Activated T-cell treated with anti-CD3 and anti-CD28 coated beads, Interleukin-2, amount 50 U/mL, for 72 hours (primary cell): Measurements from ENCODE around the gene BSG. TPM values are rescaled to one million over a fixed set of nuclear protein-coding genes. Genes with fewer than 3 reads are reported as not detected.
"Not testable (repeated sequence)": the region's sequence is repeated elsewhere in the genome, so short reads cannot be mapped to it uniquely, and the experiment has no call there.

Source experiments
- ATAC-seq, 2 donors: fragments of 150-1000 bp; cut with Tn5 transposase; replicated peaks in 1 of 2; 2 replicates each; pipeline ENCODE4 v1.10.0; 2021; ENCODE audit warnings: moderate library complexity in 2 of 2, mild to moderate bottlenecking in 1 of 2
- DNase-seq, 2 donors: peaks; one replicate each; pipeline ENCODE4 v3.0.0; 2021 to 2022; ENCODE audit warnings: mixed read lengths in 1 of 2
- H3K27ac Mint-ChIP-seq: one replicate; pipeline ENCODE4 v1.8.0; 2022; ENCODE audit warnings: mild to moderate bottlenecking, moderate library complexity, mixed read lengths
- H3K27me3 Mint-ChIP-seq: one replicate; pipeline ENCODE4 v1.8.0; 2022; ENCODE audit warnings: low read depth, mixed read lengths
- H3K36me3 Mint-ChIP-seq, 2 donors: one replicate each; pipeline ENCODE4 v1.8.0; 2022; ENCODE audit warnings: mixed read lengths in 2 of 2, mild to moderate bottlenecking in 1 of 2; ENCODE audit not compliant: insufficient read depth in 2 of 2
- H3K4me1 Mint-ChIP-seq: one replicate; pipeline ENCODE4 v1.8.0; 2022; ENCODE audit warnings: low read depth, mixed read lengths
- H3K4me3 Mint-ChIP-seq, 2 donors: one replicate each; pipeline ENCODE4 v1.8.0; 2022; ENCODE audit warnings: mild to moderate bottlenecking in 2 of 2, mixed read lengths in 2 of 2, moderate library complexity in 2 of 2
- H3K9me3 Mint-ChIP-seq, 2 donors: one replicate each; pipeline ENCODE4 v1.8.0; 2022; ENCODE audit warnings: mixed read lengths in 2 of 2
- total RNA-seq, 2 donors: library from RNA; stranded (reverse); gene quantifications; one replicate each; pipeline ENCODE4 v1.2.3, GENCODE V29; 2022

The BSG gene
- total RNA-seq, 2 donors from 2014 or later: 144 to 162 TPM

DNA sequence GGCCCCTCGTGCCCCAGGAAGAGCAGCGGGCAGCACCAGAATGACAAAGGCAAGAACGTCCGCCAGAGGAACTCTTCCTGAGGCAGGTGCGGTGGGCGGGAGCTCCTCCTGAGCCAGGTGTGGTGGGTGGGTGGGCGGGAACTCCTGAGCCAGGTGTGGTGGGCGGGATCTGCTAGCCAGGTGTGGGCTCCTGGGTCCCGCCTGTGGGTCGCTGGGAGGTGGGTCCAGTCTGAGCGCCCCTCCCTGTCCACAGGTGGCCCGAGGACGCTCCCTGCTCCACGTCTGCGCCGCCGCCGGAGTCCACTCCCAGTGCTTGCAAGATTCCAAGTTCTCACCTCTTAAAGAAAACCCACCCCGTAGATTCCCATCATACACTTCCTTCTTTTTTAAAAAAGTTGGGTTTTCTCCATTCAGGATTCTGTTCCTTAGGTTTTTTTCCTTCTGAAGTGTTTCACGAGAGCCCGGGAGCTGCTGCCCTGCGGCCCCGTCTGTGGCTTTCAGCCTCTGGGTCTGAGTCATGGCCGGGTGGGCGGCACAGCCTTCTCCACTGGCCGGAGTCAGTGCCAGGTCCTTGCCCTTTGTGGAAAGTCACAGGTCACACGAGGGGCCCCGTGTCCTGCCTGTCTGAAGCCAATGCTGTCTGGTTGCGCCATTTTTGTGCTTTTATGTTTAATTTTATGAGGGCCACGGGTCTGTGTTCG lies 10.3 kb downstream of the BSG start:
- ATAC-seq (no peak), DNase-seq (no peak)
- Mint-ChIP-seq H3K36me3 (no peaks in the 10 kb centered on the region), H3K27ac (no peak overlapping the region), H3K27me3 (no peaks in the 10 kb centered on the region), H3K9me3 (no peaks in the 10 kb centered on the region), H3K4me1 (no peaks in the 10 kb centered on the region), H3K4me3 (no peak overlapping the region)

DNA sequence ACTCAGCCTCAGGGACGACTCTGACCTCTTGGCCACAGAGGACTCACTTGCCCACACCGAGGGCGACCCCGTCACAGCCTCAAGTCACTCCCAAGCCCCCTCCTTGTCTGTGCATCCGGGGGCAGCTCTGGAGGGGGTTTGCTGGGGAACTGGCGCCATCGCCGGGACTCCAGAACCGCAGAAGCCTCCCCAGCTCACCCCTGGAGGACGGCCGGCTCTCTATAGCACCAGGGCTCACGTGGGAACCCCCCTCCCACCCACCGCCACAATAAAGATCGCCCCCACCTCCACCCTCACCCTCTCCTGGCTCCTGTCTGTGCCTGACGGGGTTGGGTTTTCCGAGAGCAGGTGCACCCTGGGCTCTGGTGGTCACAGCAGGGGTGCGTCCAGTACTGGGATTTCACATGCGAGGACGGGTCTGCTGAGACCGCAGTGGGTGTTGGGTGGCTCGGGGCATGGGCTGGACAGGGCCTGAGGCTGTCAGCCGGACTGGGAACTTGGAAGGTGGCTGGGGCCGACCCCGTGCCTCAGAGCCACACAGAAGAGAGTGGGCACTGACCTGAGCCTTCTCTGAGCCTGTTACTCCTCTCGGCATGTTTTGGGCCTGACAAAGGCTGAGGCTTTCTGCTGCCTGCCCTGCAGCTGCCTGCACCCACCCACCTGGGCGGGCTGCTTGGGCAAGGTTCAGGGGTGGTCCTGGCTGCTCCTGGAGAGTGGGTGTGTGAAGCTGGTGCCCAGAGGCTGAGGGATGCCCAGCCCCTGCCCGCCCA lies 11.0 kb downstream of the BSG start:
- Mint-ChIP-seq H3K4me1 (peaks cover 5% of the 10 kb centered on the region), H3K27ac (no peak overlapping the region), H3K27me3 (no peaks in the 10 kb centered on the region), H3K4me3 (no peak overlapping the region), H3K9me3 (no peaks in the 10 kb centered on the region), H3K36me3 (no peaks in the 10 kb centered on the region)
- no peak for DNase-seq
- no peak for ATAC-seq

DNA sequence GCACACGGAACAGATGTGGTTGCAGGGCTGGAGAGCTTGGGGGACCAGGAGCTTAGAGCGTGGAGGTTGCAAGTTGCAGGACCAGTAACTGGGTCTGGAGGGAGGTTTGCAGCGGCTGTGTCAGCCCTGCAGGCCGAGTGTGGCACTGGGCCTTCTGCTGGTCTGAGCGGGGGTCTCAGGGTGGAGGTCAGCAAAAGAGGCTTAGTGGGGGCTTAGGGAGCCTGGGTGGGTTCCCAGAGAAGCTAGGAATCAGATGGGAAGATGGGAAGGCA lies 11.5 kb downstream of the BSG start:
- DNase-seq: no peak
- H3K27ac Mint-ChIP-seq: no peak overlapping the region

DNA sequence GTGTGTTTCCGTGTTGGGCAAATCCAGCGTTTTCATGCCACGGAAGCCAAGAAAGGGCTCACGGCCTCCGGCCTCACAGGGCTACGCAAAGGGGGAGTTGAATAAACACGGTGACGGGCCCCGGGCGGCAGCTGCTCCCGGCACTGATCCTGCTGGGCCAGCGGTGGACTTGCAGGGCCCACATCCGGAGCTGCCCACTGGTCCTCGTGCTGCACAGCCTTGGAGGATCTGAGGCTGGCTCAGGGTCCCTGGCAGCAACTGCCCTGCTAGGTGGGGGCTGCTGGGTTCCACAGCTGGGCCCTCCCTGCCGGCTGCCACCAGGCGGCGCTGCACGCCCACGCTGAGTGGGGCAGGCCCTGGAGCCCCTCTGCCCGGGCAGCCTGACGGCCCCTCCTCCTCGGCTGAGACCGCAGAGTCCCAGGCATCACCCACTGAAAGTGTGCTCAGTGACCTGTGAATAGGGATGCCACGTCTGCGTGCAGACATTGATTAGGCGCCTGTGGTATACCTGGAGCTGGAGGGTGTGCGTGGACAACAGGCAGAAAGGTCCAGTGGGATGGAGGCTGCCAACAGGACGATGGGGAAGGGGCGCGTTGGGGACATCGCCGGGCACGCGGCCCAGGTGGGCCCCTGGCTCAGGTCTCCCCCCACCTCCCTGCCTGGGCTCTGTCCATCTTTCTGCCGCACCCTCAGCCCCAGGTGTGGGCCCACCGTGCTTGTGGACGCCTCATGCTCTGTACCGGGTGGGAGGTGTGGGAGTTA lies 12.0 kb downstream of the BSG start:
- ATAC-seq (peak; percentile 62 to 63), DNase-seq (peak; percentile 72 to 75)
- Mint-ChIP-seq H3K9me3 (no peaks in the 10 kb centered on the region), H3K27me3 (peaks cover 7% of the 10 kb centered on the region), H3K4me1 (peaks cover 13% of the 10 kb centered on the region), H3K4me3 (no peak overlapping the region), H3K27ac (no peak overlapping the region), H3K36me3 (no peaks in the 10 kb centered on the region)

More for the DNA sequence above, 11.5 kb downstream of the BSG start:
- H3K4me3 Mint-ChIP-seq: no peak overlapping the region
- no peak for ATAC-seq
- peaks cover 3% of the 10 kb centered on the region for H3K27me3 Mint-ChIP-seq
- no peaks in the 10 kb centered on the region for H3K9me3 Mint-ChIP-seq
- peaks cover 9% of the 10 kb centered on the region for H3K4me1 Mint-ChIP-seq
- H3K36me3 Mint-ChIP-seq: no peaks in the 10 kb centered on the region

DNA sequence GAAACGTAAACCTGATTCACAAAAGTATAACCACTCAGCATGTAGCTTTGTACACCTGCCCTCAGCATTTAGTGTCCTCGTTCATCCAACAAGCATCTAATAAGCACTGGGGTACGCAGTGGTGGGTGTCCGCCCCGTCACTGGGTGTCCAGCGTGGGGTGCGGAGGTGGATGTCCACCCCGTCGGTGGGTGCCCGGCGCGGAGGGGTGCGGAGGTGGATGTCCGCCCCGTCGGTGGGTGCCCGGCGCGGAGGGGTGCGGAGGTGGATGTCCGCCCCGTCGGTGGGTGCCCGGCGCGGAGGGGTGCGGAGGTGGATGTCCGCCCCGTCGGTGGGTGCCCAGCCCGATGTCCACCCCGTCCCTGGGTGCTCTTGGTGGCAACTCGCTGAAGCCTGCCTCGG lies 12.8 kb downstream of the BSG start:
- not testable (repeated sequence) for H3K27ac Mint-ChIP-seq, H3K9me3 Mint-ChIP-seq, ATAC-seq, DNase-seq, H3K36me3 Mint-ChIP-seq, H3K27me3 Mint-ChIP-seq, H3K4me3 Mint-ChIP-seq
- peaks cover 13% of the 10 kb centered on the region for H3K4me1 Mint-ChIP-seq

DNA sequence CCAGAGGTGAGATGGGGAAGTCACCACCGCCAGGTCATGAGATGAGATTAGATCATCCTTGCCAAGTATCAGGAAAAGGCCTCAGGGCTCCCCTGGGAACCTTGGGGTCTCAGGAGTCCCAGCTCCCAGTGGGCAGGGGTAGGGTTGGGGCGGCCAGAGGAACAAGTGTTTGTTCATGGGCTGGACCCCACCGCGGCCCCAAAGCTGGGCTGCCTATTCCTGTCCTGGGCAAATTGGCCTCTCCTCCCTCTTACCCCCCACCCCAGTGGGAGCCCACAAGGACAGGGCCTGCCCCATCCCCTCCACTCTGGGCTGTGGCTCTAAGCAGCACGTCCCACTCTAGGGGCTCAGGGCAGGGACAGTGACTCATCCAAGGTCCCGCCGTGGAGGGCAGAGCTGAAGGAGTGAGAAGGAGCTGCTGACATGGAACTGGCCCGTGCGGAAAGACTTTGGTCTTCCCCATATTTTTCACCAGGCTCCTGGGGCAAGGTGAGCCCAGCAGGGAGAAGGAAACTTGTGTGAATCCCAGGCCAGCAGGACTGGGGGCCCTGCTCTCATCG lies 13.2 kb downstream of the BSG start:
- ATAC-seq (no peak), DNase-seq (no peak)
- Mint-ChIP-seq H3K4me1 (peaks cover 13% of the 10 kb centered on the region), H3K27ac (no peak overlapping the region), H3K36me3 (no peaks in the 10 kb centered on the region), H3K4me3 (no peak overlapping the region), H3K9me3 (no peaks in the 10 kb centered on the region), H3K27me3 (peaks cover 7% of the 10 kb centered on the region)

DNA sequence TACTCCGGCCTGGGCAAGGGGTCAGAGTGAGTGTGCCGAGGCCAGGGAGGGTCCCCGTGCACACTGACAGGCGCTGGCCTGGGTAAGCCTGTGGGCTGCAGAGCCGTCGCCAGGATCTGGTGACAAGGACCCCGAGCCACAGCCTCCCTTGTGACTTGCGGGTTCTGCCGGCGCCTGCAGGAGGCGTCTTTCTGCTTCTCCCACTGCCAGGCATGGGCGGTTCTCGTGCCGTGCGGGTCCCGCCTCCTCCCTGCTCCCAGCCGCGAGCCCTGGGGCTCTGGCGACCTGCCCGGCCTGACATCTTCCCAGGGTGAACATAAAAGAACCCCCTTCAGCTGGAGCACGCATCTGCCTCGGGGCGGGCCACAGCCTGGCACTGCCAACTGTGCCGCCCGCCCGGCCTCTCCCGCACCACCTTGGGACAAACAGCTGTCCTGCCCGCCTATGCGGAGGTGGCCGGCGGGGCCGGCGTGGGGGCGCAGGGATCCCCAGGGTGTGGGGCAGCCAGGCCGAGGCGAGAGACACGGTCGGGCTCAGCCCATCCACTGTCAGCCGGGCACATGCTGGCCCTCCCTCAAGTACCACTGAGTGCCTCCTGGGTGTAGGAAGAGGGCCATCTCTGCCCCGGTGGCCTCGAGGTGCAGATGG lies 15.8 kb downstream of the BSG start:
- H3K4me3 Mint-ChIP-seq: peak overlapping the region; percentile 37 to 73
- H3K27ac Mint-ChIP-seq: no peak overlapping the region
- peaks cover 13% of the 10 kb centered on the region for H3K4me1 Mint-ChIP-seq
- ATAC-seq (peak; percentile 66 to 69), DNase-seq (peak; percentile 77)
- no peaks in the 10 kb centered on the region for H3K9me3 Mint-ChIP-seq
- H3K36me3 Mint-ChIP-seq: no peaks in the 10 kb centered on the region
- peaks cover 12% of the 10 kb centered on the region for H3K27me3 Mint-ChIP-seq

DNA sequence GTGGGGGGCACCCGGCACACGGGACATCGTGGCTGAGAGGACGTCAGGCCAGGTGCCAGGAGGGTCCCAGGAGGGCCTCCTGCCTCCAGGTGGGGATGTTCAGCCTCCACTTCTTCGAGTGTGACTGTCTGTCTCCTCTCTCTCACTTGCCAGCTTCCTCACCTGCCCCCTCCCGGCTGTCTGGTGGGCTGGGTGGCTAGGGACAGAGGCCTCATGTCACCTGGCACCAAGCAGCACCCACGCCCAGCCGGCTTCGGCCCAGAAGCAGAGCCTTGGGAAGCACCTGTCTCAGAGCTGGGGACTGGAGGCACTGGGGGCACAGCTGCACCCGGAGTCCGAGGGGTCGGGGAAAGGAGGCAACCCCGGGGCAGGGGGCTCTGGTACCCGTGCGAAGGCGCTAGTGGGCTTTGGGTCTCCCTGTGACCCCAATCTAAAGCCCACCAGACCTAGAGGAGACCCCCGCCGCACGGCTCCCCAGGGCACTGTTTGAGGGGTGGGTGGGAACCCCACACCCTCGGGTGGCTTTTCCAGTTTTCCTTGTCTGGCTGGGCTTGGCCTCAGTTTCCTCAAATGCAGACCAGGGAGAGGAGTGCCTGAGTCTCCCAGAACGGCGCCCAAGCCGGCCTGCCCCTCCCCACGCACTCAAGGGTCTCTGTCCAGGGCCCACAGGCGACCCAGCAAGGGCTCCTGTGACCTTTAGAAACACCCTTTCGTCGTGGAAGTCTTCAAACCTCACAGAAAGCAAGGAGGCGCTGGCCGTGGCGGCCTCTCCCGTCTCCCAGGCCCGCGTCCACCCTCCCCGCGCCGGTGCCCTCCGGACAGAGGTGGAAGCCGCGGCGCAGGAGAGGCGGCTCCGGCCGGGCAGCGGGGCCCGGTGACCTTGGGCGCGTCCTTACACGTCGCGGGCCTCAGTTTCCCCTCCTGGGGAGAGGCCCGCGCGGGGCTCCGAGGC lies 16.6 kb downstream of the BSG start:
- Mint-ChIP-seq H3K9me3 (no peaks in the 10 kb centered on the region), H3K27me3 (peaks cover 12% of the 10 kb centered on the region), H3K27ac (no peak overlapping the region), H3K4me1 (peaks cover 13% of the 10 kb centered on the region), H3K36me3 (no peaks in the 10 kb centered on the region), H3K4me3 (peak overlapping the region; percentile 65 to 73)
- DNase-seq: no peak
- peak in 1 of 2 donors; percentile 12 for ATAC-seq

DNA sequence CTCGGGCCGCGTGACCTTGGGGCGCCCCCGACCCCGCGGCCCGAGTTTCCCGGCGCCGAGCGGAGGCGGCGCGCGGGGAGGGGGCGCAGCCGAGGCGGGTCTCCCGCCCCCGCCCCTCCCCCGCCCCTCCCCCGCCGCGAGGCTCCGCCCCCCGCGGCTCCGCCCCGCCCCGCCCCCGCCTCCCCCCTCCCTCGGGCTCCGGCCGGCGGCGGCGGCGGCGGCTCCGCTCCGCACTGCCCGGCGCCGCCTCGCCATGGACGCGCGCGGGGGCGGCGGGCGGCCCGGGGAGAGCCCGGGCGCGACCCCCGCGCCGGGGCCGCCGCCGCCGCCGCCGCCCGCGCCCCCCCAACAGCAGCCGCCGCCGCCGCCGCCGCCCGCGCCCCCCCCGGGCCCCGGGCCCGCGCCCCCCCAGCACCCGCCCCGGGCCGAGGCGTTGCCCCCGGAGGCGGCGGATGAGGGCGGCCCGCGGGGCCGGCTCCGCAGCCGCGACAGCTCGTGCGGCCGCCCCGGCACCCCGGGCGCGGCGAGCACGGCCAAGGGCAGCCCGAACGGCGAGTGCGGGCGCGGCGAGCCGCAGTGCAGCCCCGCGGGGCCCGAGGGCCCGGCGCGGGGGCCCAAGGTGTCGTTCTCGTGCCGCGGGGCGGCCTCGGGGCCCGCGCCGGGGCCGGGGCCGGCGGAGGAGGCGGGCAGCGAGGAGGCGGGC lies 17.4 kb downstream of the BSG start, which contains the start of gene HCN2:
HCN2 (plus strand) TSS at position 189 of the 703 bp plus-strand sequence; CDS start at position 254, 65 bp downstream.
- Mint-ChIP-seq H3K4me3 (peak within 1 kb of the TSS; percentile 65 to 73), H3K4me1 (peaks cover 13% of the 10 kb centered on the region), H3K9me3 (no peaks in the 10 kb centered on the region), H3K27ac (no peak within 1 kb of the TSS), H3K27me3 (peaks cover 12% of the 10 kb centered on the region), H3K36me3 (no peaks in the 10 kb centered on the region)
- DNase-seq (no peak), ATAC-seq (peak; percentile 16 to 18)

DNA sequence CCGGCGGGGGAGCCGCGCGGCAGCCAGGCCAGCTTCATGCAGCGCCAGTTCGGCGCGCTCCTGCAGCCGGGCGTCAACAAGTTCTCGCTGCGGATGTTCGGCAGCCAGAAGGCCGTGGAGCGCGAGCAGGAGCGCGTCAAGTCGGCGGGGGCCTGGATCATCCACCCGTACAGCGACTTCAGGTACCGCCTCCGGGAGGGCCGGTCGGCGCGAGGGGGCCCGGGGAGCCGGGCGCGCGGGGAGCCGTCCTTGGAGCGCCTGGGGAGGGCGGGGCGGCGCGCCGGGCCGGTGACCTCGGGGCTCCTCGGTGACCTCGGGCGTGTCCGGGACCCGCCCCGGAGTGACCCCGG lies 18.0 kb downstream of the BSG start:
- Mint-ChIP-seq H3K27me3 (peaks cover 12% of the 10 kb centered on the region), H3K4me3 (peak overlapping the region in 1 of 2 donors; percentile 42), H3K36me3 (no peaks in the 10 kb centered on the region), H3K9me3 (no peaks in the 10 kb centered on the region), H3K4me1 (peaks cover 13% of the 10 kb centered on the region), H3K27ac (no peak overlapping the region)
- peak; percentile 35 to 42 for DNase-seq
- ATAC-seq: peak; percentile 28 to 42

DNA sequence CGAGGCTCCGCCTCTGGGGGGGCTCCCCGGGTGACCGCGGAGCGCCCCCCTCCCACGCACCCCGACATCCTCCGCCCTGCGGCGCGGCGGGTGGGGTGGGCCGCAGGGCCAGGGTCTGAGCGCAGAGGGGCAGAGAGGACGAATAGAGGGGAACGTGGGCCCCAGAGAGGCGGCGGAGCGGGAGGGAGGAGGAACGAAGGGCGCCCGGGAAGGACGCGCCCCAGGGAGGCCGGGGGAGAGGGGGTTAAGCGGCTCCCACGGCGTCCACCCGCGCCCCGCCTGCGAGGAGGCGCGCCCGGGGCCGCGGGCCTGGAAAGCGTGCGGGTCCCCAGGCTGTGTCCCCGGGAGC lies 18.3 kb downstream of the BSG start:
- peaks cover 12% of the 10 kb centered on the region for H3K27me3 Mint-ChIP-seq
- H3K36me3 Mint-ChIP-seq: no peaks in the 10 kb centered on the region
- H3K27ac Mint-ChIP-seq: no peak overlapping the region
- H3K9me3 Mint-ChIP-seq: no peaks in the 10 kb centered on the region
- DNase-seq: no peak
- H3K4me1 Mint-ChIP-seq: peaks cover 13% of the 10 kb centered on the region
- H3K4me3 Mint-ChIP-seq: no peak overlapping the region
- no peak for ATAC-seq
